Fibroblast of skin of left quadriceps (primary cell): ENCODE results near the gene KCNQ1OT1.

ENCODE experiments used
- DNase-seq, 2 experiments: peaks; one replicate each; pipeline ENCODE4 v3.0.0-alpha.2; 2013; ENCODE audit warnings: low read depth in 2 of 2

The KCNQ1OT1 gene

DNA sequence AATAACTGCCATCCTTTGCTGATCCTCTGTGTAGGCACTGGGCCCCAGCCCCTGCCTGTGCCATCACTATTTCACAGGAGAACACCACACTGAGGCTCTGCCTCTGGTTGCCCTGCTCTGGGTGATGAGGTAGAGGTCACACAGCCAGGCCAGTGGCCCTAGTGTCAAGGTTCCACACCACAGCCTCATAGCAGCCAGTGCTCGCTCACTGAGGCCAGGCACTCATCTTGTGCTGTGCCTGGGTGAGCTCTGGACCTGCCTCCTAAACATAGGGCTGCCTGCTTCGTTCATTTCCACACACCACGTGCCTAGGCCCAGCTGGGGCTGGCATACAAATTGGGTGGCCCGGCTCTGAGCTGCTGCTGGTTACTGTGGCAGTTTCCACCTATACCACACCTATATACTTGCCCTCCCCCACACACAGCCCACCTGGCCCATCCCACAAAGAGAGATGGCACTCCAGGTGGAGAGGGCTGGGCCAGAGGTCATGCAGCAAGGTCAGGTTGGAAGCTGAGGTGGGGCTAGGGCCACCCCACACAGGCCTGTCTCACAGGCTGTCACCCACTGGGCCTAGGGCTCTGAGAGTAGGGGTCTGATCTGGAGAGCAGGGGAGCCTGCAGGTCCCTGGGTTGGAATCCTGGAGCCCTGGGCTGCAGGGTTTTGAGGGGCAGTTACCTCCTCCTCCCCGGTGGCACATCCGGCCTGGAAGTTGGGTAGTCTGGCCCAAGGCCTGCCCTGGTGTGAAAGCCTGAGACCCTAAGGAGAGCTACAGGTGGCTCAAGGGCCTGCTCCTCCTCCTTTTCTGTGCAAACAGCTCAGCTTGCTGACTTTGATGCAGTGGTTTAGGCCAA, 11.2 kb downstream of the KCNQ1OT1 start:
- DNase-seq: no peak

DNA sequence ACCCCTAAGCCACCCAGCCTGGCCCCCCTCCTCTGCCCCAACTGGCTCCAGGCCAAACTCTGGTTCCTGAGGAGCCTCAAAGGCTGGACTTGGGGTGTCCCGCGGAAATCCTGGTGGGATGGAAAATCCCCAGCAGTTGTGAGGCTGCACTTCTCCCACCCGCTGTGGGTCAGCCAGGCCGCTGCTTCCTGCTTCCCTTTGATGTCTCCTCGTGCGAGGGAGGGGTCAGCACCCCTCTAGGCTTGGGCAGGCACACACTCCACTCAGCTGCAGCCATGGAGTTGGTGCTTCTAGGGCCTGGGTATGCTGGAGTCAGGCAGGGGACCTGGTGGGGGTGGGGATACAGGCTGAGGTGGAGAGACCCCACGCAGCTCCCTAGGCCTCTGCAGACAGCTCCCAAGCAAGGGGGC, 12.0 kb downstream of the KCNQ1OT1 start:
- DNase-seq: no peak

DNA sequence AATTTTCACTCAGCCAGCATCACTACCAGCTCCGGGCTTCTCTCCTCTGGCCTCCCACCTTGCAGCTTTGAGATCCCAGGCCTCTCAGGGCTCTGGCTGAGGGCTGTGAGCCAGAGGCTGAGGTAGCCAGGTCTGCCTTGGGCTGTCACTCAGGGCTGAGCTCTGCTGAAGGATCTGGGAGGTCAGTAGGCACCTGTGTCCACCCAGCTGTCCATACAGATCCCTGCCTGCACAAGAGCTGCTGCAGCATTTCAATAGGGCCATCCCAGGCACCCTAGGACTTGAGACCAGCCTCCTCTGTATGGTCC, 12.6 kb downstream of the KCNQ1OT1 start:
- DNase-seq: no peak

DNA sequence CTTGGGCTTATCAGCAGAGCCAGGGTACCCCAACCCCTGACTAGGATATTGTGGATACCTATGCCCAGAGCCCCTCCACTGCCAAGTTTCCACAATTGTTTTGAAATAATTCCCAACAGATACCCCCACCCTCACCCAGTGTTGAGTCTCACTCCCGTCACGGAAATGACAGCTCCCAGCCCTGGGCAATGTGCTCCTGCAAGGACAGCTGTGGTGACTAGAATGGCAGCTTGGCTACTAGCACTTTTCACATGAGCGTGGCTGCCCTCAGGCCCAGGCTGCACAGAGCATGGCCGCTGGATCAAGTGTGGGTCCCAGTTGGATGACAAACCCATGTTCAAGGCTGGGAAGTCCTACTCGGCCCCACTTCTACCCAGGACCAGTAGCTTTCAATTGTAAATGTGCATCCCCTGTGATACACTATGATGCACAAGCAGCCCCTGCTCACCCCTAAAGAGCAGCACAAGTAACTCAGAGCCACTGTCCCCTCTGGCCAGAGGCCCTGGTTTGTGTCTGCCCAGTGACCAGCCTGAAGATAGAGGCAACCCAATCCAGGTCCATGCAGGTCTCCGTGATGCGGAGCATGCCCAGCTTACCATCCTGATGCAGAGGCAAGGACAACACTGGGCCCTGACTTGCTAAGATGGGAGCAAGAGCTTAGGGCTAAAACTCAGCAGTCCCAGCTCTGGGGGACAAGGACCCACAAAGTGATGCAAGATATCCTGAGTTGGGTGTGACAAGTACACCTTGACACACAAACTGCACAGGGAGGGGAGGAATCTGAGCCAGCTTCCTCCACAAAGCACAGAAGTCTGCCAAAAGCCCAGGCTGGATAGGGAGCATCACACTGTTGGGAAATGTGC, 13.2 kb downstream of the KCNQ1OT1 start:
- no peak for DNase-seq

DNA sequence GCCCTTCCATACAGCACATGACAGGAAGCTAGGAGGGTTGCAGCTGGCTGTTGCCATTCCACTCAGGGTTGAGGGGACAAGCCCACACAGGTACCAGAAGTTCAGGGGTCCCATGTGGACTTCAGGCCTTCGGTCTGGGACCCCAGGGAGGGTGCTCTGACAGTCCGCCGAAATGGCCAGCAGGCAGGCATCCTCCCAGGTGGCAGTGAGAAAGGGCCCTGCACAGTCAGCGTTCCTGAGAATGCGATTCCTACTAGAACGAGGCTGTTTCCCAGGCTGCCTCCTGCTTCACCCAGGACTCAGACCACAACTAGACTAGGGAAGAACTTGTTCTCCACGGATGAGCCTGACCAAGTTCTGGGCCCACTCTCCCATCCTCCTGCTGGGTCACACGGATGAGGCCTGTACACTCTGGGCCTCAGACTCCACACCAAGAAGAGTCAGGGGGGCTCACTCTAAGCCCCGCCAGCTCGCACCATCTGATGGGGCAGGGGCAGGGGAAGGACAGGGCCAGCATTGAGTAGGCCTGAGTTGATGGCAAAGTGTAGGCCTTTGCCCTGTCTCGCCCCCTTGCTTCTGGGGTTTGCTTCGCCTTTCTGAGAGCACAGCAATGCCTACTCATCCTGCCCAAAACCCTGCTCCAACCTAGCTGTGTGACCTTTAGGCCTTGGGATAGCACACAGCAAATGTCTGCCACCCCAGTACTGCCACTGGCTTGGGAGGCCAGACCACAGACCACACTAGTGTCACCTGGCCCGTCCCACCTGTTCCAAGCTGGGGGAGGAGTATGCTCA, 14.0 kb downstream of the KCNQ1OT1 start:
- DNase-seq: no peak

DNA sequence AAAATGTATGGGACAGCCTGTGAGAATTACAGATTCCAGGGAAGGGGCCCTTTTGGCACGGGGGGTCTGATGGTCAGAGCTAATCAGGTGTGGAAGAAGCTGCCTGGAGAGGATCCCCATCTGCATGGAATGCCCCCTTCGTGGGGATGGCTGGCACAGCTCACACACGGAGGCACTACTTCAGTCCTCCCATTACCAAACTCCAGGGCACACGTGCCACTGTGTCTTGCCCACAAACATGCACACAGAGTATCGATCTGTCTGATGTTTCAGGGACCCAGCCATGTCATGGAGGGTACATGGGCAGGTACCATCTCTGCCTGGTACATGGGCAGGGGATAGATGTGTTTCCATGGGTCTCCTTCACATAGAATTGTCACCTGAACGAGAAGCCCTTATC, 14.7 kb downstream of the KCNQ1OT1 start:
- DNase-seq: no peak

DNA sequence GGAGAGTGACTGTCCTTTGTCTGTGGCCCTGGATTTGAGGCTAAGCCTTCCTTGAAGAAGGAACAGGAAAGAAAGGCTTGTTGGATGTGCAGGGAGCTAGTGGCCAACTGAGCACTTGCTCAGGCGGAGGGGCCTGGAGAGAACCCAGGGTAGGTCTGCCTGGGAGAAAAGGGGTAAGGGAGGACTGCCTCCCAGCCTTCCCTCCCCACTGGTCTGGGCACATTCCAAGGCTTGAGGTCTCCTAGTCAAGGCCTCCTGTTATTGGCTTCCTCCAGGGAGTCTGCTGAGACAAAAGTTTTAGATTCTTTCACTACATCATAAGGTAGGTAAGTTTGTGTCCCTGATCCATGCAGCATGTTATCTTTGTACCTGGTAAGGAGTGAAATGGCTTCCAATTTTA, 15.2 kb downstream of the KCNQ1OT1 start:
- no peak for DNase-seq

DNA sequence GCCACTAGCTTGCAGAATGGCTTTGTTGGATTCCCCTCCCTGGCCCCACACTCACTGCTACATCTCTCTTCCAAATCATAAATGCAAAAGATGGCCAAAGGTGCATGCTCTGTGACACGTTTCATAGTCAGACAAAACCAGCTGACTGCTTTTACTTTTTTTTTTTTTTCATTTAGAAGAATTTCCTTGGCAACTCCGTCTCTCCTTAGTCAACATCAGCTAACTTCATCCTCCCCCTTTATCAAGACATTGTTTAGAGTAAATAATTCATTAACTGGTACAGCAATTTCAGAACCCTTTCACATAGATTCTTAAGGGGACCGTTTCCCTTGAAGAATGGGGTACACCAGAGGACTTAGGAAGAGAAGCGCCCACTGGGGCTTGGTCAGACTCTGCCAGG, 16.0 kb downstream of the KCNQ1OT1 start:
- DNase-seq: no peak

DNA sequence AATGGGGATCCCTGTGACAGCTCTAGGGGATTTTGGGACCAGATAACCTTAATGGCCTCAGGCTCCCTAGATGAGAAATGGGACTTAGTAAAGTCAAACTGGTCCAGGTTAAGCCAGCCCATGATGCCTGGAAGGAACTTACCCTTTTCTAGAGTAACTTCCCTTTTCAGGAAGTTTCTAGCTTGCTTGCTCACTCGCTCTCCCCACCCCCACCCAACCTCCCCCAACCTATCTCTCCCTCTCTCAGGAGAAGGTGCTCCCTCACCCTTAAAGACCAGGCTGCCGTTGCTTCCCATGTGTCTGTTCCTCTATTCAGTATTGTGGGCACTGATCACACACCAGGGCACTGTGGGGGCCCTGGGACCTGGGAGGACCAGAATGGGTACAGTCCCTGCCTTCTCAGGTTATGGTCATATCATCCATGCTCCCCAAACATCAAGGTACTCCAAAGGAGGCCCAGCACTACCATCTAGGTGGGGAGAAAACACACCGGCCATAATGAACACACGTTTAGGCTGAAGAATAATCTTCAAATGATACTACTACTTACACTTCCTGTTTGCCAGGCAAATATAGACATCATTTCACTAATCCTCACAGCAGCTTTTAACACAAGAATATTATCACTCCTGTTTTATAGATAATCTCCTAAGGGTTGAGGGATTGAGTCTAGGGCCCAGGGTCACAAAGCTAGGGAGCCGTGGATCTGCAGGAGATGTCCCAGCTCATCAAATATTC, 18.2 kb downstream of the KCNQ1OT1 start:
- DNase-seq: no peak

DNA sequence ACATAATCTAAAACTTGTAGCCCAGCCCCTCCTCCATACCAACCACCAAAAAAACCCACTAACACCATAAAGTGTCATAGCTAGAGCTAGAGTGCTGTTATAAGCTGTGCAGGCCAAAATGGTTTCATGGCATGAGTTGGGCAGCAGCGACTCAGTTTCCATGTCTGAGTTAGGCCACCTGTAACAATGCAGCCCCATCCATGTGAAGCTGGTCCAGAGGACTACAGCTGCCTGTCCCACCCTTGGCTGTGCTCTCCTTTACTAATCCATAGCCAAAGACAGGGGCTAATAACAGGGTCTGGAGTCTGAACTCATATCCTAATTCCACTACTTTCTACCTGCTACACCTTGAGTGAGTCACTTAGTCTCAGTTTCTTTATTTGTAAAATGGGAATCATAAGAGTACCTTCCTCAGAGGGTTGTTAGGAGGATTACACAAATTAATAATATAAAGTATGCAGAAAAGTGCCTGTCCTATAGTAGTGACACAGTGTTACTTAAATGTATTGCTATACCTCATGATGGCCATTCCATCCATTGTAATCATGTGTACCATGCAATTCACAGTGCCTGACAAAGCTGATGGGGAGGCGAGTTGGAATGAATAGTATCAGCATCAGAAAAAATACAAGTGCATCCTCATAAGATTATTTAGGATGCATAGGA, 20.6 kb downstream of the KCNQ1OT1 start:
- no peak for DNase-seq

DNA sequence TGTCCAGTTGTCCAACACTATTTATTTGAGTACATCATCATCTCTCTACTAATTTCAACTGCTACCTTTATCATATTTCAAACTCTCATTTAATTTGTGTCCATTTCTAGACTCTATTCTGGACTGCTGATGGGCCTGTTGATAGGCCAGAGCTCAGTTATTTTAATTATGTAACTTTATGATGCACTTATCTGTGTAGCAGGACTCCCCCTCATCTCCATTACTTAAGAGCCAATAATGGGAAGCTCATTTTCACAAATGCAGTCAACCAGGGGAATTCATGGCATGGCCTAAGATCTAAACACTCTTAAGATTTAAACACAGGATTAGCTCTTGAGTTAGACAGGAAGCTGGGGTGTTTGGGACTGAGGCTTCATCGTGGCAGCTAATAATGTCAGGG, 21.4 kb downstream of the KCNQ1OT1 start:
- no peak for DNase-seq

DNA sequence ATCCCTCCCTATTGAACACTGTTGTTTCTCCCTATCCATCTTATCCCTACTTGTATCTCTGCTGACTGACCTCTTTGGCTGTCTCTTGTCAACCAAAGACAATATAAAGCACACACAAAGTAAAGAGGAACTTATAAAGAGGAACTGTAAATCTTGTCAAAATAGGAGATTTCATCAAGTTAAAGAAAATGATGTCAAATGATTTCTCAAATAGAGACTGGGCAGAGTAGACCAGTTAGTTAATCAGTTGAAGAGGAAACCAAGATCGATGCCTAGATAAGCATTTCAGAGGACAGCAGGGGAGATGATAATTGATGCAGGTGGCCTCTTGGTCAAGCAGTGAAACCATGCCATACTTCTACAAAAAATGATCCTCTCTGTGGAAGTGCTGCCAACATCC, 22.7 kb downstream of the KCNQ1OT1 start:
- DNase-seq: no peak

DNA sequence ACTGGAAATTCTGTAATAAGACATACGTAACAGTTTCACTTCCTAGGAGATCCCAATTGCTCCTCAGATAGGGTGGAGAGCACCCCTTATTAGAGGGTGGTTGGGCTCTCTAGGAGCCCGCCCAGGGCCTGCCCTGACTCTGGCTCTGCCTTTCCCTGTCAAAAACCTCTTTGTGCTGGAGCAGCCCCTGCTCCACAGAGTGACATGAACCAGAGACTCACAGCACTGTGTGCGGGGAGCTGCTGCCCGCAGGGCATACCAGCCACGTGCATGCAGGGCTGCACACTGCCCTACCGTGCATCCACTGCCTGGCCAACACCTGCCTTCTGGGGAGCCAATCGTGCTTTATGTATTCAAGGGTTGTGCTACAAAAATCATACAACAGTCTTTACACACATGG, 24.3 kb downstream of the KCNQ1OT1 start:
- DNase-seq: no peak

DNA sequence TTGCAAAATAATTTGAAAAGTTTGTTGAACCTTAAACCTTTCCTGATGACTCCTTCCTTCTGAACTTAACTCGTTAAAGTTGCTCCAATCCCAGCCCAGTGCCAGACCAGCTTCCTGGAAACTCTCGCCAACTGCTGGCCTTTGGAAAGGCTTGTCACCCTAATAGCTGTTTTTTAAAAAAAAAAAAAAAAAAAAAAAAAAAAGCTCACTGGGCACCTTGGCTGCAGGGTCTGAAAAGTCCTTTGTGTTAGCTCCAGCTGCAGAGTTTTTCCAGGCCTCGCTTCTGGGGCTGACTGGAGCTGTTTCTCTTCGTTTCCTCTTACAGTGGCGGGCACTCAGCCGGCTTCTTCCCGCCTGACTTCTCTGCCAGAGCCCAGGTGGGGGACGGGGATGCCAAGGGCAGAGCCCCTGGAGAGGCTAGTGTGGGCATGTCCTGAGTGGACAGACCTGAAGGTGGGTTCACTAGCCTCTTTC, 25.1 kb downstream of the KCNQ1OT1 start:
- DNase-seq: no peak

DNA sequence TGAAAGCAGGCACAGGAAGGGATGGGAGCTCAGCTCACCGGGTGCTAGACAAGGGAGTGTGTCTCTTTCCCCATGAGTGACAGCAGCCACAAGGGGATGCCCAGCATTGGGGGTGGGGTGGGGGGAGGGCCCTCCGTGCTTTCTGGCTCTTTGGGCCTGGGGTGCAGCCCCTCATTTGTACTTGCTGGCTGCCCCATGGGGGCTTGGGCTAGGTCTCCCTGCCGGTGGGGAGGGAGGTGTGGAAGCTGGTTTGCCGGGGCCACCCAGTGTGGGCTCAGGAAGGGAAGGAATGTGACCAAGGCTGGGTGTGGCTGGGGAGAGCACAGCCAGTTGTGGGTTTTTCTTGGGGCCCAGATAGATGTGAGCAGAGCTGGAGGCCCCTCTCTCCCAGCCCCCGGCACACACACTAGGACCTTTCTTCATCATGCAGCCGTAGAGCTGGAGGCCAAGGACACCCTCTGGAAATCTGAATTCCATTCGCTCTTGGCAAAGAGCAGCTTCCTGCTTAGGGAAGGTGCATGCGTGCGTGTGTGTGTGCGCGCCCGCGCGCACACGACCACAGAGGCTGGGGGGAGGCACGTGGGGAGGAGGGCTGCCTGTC, 25.8 kb downstream of the KCNQ1OT1 start:
- DNase-seq: no peak

DNA sequence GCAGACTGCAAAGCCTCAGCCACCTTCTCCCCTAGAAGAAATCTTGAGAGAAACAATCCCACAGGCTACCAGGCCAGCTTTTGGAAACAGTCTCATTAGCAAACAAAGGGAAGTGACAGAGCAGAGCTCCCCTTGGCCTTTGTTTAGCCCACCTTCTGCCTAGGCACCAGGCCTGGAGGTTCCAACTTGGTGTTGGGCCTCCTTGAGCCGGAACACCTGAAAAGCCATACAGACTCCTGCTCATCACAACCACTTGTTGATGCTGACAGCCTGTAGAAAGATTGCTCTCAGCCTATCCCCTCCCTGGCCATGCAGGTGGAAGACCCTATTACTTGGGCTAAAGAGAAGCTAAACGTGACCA, 26.6 kb downstream of the KCNQ1OT1 start:
- no peak for DNase-seq

DNA sequence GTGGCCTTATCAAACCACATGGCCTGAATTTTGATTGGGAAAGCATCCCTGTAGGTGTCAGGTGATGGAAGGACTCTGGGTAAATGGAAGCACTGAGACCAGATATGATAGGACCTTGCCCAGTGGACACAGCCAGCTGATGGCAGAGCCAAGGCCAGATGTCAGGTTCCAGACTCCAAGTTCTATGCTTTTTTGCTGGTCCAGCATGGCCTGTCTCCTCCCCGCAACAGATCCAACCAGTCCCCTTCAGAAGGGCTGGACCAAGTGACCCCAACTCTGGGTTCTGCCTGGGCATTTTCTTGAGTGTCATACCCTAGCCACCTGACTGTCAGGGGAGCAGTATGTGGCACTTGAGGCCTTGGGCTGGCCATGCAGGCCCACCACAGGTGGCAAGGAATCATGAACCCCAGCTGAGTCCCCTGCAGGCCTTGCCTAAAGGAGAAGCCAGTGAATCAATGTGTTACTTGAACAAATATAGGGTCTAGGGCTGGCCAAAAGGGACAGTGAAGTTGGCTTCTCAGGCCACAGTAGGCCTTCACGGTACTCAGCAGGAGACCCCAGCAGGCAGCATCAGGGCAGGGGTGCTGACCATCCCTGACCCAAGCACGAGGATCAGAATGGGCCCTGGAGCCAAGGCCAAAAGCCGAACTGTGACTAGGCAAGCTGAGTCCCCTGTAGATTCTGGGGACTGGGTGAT, 27.1 kb downstream of the KCNQ1OT1 start:
- DNase-seq: no peak

DNA sequence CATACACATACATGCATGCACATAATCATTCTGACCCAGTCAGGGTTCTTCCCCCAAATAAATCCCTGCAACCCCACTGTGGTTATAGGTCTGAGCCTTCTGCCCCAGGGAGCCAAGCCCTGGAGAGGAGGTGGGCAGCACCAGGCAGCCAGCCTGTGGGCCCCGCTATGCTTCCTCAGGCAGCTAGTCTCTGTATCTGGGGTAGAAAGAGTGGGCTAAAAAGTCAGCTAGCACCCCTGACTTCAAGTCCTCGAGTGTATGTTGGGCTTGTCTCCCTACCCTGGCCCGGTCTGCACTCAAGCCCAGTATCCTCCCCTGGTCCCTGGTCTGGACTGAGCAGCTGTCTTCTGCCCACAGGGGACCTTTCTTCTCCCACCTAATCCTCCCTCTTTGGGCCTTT, 28.0 kb downstream of the KCNQ1OT1 start:
- no peak for DNase-seq

DNA sequence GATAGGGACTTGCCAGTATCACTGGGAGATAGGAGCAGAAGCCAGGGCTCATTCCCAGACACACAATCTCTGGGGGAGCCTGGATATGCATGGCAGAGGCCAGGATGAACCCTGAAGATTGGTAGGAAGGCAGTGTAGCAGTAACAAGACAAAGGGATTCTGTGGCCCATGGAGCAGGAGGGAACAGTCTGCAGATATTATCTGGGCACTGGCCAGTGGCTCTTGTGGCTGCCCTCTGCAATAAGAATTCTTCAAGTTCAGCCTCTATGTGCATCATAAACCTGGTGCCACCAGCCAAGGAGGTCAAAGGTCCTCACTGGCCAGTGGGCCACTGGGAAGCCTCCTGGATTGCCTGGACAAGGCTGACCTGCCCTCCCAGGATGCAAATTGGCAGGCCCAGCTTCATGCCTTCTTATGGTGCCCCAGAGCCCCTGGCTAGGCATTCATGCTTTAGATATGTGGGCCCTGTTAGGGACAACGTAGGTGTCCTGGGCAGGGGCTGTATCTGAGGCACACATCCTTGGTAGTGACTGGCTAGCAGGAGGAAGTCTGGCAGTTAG, 29.2 kb downstream of the KCNQ1OT1 start:
- DNase-seq: no peak
